ENCODE results near the gene DYNC1H1.

DYNC1H1 gene

DNA sequence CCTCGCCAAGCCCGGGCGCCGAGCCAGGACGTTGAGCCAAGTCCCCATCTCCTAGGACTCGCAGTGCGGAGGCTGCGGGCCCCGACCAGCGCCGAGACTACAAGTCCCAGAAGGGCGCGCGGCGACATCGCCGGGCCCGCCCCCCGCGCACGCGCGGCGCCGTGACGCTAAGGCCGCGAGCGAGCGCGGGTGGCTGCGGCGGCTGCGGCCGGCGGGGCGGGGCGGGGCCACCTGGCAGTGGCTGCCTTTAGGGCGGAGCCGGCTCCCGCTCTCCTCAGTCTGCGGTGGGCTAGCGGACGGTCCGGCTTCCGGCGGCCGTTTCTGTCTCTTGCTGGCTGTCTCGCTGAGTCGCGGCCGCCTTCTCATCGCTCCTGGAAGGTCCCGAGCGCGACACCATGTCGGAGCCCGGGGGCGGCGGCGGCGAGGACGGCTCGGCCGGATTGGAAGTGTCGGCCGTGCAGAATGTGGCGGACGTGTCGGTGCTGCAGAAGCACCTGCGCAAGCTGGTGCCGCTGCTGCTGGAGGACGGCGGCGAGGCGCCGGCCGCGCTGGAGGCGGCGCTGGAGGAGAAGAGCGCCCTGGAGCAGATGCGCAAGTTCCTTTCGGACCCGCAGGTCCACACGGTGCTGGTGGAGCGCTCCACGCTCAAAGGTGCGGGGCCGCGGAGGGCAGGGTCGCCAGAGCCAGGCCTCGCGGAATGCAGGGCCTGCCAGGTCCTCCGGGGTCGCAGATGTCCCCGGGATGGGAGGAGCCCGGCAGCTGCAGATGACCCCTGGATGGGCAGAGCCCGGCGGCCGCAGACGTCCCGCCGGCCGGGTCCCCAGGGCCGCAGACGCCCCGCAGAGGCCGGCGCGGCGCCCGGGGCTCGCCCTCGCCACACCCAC is at the start of gene DYNC1H1:
Gene DYNC1H1 (plus strand): TSS at position 277 of the 884 bp plus-strand sequence. CDS start 119 bp downstream, at position 396.
- peak; percentile 90 for DNase-seq

DNA sequence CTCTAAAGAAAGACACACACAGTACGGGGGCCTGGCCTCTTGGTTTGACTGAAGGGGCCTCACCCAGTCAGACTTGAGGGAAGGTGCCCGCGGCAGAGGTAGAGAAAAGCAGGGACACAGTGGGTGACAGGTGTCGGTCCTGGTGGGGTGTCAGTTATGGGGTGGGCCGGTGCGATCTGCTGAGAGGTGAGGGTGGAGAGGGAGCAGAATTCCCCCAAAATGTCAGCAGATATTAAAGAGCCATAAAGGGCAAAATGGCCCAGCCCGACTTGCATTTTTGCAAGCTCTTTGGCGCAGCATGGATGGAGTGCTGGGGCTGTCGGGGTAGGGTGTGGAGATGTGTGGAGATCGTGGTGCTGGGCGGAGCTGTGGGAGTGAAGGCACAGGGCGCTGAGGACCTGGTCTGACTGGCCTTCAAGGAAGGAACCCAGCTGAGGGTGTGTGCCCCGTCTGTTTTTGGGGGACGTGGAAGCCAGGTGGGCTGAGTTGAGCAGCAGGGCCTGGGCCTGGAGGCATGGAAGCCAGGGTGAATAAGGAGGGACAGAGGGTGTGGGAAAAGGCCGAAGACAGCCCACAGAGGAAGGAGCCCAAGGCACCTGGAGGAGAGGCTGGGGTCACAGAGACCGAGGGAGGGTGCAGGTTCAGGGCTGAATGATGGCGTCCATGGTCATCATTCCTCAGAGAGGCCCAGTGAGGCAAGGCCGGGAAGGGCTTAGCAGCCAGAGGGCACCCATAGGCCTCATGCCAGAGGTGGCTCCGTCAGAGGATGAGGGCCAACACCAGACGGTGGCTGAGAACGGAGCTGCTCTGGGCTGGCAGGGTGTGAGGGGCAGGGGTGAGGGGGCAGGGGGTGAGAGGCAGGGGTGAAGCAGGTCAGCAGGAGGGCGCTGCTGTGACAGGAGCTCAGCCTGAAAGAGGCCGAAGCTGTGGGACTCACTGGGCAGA is 48.2 kb upstream of the DYNC1H1 start:
- DNase-seq = no peak

DNA sequence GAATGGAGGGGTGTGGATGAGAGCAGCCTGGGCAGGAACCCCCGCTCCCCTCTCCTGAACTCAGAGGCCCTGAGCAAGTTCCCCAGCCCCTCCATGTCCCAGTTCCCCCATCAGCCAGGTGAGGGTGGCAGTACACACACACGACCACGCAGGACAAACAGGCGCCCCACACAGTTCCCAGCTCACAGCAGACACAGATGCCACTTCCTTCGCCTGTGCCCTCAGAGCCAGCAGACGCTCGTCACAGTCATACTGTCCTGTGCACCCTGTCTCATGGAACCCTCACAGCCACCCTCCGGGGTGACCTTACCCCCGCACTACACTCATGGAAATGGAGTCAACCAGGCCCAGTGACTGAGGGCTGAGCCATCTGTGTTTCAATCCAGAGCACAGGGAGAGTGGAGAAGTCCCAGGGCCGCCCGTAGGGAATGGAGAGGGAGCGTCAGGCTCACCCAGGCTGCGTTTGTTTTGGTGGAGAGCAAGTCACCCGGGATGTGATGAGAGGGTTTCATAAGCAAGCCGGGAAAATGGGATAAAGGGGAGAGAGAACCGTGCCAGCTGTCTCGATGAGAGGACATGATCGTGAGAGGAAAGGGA is 47.5 kb upstream of the DYNC1H1 start:
- DNase-seq = no peak

DNA sequence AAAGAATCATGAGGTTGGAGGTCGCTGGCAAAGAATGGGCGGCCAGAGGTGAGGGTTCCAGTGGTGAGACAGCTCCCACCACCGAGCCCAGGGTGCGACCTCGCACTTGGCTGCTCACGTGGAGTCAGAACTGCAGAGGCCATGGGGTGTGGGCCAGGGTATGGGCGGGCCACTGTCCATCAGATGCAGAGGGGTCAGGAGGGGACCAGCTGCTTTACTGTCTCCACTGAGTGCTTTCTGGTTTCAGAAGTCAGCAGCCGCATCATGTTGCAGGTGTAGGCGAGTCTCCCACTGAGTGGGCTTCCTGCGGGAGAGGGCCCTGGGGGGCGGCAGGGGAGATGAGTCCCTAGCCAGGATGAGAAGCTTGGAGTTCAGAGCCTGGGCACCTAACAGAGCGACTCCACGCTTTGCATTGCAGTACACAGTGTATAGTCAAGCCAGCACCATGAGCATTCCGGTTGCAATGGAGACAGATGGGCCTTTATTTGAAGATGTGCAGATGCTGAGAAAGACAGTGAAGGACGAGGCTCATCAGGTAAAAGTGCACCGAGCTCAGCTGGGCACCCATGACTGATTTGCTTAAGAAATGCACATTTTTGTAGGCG is 46.9 kb upstream of the DYNC1H1 start:
- DNase-seq = no peak

DNA sequence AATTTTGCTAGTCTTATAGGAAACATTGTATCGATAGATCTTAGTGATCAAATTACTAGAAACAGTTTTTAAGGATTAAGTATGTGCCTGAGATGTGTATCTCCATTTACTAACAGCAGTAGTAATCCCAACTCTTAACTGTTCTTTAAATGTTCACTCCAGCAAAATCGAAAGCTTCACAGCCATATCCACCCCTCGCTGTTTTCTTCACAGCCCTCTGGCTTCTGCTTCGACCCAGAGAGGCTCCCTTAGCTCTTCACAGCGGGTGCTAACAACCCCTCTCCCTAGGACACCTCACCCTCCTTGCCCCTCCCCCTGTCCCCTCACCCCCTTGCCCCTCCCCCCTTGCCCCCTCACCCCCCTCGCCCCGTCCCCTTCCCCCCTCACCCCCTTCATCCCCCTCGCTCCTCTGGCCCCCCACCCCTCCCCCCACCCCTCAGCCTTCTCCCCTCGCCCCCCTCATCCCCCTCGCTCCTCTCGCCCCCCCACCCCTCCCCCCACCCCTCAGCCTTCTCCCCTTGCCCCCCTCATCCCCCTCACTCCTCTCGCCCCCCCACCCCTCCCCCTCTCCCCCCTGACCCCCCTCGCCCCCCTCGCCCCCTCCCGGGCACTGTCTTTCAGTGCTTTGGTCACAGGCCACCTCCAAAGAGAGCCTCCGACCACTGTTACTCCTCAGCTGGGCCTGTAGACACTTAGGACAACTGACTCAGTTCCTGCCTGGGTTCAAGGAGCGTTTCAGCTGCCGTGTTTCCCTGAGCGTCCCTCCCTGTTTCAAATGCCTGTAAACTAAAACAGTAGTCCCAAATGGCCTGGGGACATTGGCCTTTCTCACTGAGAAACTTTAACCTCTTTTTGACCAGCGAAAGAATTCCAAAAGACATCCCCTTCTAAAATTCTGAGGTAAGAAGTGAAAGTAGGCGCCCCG is 46.0 kb upstream of the DYNC1H1 start:
- no peak for DNase-seq

DNA sequence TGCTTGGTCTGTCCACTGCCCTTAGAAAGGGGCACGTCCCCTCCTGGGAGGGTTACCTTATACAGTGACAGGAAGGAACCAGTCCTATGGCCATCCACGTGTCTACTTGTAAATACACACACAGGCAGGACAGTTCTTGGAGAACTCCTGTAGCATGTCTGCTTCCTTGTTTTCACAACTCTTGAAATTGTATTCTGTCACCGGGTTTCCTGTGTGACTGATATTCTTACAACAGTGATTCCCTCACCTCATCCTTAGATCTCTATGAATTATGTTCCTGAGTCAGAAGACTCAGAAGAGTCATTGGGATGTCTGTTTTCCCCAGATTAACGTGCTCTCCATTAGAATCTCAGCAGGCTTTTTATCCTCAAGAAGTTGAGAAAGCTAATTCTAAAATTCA is 44.1 kb upstream of the DYNC1H1 start:
- DNase-seq = no peak

DNA sequence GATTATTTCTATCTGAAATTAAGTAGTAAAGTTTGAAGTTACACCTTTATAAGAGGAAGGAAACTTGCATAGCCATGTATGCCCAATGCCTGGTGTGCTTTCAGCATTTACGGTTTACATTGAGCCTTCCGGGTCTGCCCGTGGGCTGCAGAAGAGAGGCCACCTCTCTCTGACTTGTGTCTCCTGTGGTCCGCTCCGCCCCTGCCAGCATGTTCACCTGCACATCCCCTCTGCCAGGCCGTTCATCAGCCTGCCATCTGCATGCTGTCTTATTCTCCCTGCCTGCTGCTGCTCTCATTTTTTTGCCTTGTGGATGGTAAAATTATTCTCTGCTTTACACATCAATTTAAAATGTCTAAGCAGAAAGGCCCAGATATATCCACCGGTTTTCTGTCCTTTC is 41.5 kb upstream of the DYNC1H1 start:
- no peak for DNase-seq

DNA sequence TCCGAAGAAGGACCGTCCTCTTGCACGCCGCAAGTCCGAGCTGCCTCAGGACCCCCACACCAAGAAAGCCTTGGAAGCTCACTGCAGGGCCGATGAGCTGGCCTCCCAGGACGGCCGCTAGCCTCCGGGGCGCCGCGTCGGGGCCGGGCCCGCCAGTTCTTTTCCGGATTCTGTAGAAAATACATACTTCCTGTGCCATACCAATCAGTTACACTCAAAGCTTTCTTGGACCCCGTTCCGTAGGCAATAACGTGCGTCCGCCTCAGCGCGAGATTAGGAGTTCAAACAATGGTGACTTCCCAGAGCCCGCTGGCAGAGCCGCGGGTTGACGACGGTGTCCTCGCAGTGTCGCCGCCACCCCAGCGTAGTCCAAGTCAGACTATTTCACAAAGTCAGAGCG is 39.2 kb upstream of the DYNC1H1 start:
- no peak for DNase-seq

DNA sequence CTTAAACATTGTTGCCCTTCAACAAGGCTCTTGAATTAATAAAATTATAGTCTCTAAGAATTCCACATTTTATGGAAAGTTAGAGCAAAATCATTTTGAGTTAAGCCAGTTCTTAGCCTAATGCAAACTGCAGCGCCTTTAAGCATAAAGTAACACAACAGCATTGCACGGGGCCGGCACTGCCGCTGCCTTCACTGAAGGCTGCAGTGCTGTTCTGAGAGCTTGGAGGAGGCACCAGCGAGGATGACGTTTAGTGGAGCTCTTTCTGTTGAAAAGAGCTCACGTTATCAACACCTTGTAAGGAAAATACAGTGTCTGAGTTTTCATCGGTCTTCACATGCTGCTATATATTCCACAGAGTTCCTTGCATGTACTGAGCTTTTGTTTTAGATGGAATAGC is 38.3 kb upstream of the DYNC1H1 start:
- DNase-seq = no peak

DNA sequence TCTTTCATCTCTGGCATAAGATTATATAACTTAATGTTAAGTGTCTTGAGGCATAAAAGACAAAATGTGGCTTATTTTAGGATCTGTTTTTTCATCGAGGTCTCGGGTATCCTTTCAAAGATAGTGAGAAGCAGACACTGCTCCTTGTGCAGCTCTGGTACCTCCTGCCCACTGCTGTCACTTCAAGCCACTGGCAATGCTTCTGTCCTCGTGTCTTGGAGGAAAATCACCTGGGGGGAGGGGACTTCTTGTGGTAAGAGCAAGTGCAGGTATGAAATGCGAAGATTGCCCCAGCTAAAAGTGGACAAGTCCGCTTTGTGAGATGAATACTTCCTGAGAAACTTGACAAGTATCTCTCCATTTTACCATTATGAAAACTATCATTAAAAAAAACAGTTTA is 37.8 kb upstream of the DYNC1H1 start:
- DNase-seq = no peak

DNA sequence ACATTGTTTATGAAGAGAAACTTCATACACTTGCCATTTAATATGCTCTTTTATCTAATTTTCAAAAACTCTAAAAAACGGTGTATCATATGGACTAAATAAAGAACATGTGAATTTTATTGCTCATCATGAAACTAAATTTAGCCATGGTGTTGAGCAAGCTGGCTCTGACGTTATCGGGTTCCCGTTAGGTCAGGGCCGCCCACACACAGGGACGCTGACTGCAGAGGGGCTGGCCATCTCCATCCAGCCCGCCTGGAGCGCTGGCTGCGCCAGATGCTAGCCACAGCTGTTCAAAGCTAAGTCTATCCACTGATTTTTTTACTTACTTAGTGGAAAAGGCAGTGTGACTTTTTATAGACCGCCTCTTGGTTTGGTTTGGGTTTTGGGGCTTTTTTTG is 36.5 kb upstream of the DYNC1H1 start:
- DNase-seq = no peak

DNA sequence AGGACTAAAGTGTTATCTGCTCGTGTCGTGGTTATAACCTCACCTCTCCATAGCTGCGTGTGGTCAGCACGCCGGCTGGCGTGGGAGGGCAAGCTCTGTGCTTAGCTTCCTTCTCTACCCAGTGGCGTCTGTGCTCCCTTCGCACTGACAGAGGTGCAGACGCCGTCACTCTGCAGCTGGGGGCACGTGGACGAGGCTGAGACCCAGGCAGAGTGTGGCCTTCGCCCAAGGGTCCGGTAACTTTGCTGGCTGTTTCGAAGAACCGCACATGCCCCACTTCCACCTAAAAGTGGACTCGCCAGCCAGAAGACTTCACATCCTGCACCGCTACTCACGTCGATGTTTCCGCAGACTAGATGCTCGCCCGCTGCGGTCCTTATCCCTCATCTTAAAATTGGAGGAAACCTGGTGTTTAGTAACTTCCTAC is 35.9 kb upstream of the DYNC1H1 start:
- DNase-seq = no peak

DNA sequence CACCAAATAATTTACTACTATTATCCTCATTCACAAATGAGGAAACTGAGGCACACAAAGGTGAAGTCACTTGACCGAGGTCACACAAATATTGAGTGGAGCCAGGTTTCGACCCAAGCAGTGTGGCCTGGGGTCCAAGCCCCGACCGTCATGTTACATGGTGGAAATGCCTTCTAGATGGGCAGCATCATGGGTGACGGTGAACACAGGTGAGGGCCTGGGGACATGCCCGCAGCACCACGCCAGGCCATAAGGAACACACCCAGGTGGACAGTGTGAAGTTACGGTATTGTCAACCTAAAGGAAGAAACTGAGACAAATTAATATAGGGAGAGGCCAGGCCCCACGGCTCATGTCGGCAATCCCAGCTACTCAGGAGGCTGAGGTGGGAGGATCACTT is 35.3 kb upstream of the DYNC1H1 start:
- DNase-seq = no peak

DNA sequence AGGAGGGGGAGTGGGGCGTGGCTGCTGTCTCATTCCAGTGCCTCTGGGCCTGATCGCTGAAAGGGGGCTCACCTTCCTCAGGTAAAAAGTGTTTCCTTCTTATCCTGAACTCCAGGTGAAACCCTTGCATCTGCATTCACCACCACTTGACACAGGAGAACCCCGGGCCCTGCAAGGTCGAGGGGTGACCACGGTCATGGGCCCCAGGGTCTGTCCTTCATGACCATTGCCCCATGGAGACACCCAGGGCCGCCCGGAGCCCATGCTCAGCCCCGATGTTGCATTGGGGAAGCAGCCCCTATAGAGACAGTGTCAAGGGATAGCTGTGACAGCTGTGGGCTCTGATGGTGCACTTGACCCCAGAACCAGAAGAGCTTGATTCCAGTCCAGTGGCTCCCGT is 34.4 kb upstream of the DYNC1H1 start:
- no peak for DNase-seq

DNA sequence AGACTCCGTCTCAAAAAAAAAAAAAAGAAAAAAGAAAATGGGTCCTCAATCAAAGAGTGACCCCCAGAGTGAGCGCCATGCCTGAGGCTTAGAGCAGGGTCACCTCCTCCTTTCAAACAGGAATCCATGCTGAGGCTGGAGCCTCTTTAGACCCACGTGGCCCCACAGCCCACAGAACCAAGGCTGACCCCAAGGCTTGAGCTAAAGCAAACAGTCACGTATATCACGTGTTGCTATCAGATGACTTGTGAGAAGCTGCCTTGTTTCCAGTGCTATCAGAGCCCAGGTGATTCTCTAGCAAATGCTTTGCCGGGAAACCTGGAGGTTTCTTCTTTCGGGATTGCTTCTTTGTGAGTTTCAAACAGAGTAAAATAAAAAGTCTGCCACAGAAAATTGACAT is 31.7 kb upstream of the DYNC1H1 start:
- DNase-seq = no peak

DNA sequence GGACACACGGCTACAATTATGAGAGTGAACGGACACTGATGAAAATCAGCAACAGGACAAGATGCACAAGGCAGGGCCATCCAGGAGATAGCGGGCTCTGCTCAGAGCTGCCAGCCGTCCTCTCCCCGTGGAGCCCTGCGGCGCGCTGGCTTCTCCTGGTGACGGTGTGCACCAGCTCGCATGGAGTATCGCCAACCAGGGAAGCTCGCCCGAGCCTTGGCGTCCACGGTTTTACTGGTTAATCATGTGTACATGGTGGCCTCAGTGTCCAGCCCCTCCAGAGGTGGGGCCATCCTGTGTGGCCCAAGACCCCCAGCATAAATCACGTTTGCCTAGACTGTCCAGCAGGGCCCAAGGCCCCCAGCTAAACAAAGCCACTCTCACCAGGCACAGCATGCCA is 31.2 kb upstream of the DYNC1H1 start:
- DNase-seq = no peak

DNA sequence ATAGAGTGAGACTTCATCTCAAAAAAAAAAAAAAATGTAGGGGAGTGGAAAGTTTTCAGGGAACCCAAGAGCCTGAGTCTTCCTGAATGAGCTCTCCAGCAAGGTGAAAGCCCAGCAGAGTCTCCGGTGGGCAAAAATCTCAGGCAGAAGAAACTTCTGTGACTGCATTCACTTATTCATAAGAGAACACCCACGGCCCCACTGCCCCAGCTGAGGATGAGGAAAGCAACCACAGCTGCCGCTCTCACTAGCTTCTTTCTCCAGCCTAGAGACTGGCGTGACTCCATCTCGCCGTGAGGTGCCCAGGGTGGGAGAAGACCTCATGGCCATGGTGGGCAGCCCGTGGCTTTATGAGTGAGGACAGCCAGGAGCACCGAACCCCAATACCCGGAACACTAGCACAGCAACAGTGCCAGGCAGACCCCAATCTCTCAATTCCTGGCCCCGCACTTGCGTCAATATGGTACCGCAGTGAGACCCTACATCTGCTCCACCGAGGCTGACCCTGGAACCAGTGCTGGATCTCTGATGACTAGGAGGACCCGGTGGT is 29.7 kb upstream of the DYNC1H1 start:
- no peak for DNase-seq

DNA sequence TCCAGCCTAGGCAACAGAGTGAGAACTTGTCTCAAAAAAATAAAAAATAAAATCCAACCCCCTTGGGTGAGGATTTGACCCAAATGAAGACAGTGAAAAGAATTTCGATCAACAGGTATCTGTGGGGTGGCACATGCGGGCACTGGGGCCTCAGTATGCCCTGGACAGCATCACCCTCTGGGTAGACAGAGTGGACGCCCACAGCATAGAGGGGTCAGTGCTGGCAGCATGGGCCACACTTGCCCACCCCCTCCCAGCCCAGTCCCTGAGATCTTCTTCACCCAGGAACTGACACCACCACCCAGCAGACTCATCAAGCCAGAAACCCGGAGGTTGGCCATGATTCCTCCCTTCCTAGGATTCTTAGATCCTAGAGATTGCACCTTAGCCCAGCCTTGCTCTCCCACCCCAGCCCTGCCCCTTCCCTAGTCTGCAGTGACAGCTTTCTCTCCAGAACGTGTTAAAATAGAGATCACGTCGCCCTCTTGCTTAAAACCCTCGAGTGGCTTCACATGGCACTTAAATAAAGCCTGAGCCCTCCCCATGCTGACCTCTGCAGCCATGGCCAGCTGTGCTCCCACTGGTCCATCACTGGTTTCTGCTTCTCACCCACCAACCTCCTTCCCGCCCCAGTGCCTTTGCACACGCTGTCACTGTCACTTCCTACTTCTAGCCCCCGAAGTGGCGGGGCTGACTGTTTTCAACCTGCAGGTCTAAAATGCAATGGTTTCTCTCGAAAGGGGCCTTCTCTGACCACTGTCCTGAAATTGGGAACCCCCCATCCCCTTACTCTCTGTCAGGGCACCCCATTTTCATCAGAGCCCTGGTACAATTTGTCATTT is 26.2 kb upstream of the DYNC1H1 start:
- DNase-seq = no peak

DNA sequence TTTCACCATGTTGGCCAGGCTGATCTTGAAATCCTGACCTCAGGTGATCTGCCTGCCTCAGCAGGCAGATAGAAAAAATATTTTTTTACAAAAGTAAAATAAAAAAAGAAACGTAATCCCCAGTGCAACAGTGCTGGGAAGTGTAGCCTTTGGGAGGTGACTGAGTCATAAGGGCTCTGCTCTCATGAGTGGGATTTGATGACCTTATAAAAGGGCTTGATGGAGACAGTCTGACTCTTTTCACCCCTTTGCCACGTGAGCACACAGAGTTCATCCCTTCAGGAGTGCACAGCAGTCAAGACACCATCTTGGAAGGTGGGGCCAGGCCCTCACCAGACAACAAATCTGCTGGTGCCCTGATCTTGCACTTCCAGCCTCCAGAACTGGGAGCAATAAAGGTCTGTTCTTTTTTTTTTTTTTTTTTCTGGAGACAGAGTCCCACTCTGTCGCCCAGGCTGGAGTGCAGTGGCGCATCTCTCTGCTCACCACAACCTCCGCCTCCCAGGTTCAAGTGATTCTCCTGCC is 24.7 kb upstream of the DYNC1H1 start:
- no peak for DNase-seq

DNA sequence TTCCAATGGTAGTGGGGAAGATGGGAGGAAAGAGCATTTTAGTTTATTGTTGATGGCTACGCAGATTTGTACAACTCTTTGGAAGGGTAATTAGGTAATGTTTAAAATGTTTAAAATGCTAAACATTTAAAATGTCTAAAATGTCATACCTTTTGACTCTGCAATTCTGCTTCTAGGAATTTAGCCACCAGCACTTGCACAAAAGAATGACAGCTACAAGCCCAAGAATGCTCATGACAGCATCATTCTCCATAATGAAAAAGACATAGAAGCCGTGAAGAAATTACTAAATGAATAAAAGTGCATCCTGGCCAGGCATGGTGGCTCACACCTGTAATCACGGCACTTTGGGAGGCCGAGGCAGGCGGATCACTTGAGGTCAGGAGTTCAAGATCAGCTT is 19.9 kb upstream of the DYNC1H1 start:
- DNase-seq = no peak
